Measurements from ENCODE around the gene DCXR.
A peak's percentile ranks its signal among the peaks of the same experiment; 100 is the strongest.

The DCXR gene

DNA sequence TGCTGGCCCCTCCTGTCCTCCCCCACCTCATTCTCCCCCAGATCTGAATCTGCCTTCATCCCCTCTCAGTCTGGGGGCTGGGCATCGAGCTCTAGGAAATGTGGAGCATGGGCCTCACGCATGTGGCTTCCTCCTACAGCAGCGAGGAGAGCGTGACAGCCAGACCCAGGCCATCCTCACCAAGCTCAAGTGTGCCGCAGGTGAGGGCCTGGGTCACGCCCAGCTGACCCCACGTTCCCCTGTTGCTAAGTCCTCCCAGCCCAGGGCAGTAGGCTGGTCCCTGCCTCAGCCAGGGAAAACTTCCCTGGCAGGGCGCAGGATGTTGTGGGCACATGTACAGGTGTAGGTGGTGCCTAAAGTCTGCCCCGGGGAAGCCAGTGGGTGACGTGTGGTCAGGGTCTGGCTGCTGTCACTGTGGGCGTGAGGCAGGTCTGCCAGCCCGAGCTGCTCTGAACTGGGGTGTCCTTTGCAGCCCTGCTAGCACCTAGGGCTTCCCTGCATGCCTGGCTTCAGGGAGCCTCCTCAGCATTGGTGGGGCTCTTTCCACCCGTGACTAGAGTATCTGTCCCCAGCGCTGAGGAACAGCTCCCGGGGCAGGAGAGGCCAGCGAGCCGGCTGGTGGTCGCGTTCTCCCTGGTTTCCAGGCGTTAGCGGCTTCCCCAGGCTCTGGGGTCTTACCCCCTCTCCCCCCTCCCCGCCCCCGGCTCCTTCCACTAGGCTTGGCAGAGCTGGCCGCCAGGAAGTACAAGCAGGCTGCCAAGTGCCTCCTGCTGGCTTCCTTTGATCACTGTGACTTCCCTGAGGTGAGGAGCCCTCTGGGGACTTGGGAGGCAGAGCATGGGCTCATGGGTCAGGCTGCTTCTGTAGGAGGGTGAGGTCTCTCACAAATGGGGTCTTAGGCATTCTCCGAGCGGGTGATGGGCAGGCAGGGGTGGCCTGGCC, 17.8 kb upstream of the DCXR start:
- no peak for DNase-seq (ENCODE audit: low spot score)

DNA sequence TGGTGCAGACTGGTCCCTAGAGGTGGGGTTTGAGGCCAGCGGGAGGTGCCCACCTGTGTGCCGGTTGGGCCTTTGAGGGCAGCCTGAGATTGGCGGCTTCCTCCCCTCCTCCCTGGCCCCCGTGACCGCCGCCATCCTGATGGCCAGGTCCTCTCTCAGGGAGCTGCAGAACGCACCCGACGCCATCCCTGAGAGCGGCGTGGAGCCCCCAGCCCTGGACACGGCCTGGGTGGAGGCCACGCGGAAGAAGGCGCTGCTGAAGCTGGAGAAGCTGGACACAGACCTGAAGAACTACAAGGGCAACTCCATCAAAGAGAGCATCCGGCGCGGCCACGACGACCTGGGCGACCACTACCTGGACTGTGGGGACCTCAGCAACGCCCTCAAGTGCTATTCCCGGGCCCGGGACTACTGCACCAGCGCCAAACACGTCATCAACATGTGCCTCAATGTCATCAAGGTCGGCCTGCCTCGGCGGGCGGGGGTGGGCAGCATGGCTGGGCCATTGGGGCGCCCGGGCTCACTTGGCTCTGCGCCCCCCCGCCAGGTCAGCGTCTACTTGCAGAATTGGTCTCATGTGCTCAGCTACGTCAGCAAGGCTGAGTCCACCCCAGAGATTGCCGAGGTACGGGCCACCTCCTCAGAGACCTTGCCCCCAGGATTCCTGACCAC, 17.0 kb upstream of the DCXR start:
- DNase-seq (ENCODE audit: low spot score) = no peak

DNA sequence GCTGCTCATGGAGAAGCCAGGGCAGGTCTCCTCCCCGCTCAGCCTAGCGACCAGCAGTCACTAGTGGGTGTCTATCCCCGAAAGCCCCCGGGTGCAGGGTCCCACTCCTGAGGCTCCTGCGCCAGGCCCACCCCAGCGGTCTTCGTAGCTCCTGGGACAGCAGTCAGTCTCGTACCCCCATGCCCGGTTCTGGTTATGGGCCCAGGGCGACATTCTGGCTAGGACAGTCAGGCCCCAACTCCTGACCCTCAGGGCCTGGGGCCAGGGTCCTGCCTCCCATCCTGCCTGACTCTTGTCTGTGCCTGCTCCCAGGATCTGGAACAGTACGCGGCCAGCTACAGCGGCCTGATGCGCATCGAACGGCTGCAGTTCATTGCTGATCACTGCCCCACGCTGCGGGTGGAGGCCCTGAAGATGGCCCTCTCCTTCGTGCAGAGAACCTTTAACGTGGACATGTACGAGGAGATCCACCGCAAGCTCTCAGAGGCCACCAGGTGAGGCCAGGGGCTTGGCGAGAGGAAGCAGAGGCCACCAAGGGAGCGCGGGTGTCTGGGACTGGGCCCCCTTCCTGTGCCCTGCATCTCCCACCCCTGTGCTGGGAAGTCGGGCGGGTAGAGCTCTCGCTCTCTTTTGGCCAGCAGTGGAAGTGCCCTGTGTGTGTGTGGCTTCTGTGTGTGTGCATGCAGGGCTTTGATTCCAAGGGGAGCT, 16.2 kb upstream of the DCXR start:
- no peak for DNase-seq (ENCODE audit: low spot score)

DNA sequence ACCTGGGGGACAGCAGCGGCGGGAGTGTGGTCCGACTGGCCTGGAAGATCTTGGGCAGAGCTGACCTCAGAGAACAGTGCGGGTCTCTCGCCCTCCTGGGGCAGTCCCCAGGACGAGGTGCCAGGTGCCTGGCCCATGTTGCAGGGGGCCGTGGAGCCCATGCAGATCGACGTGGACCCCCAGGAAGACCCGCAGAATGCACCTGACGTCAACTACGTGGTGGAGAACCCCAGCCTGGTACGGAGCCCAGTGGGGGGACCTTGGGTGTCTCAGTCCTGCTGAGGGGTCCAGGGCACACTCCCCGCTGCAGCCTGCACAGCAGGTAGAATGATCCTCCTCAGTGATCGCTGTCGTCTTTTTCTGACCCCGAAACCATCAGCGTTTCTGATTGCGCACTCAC, 15.6 kb upstream of the DCXR start:
- DNase-seq (ENCODE audit: low spot score) = no peak

DNA sequence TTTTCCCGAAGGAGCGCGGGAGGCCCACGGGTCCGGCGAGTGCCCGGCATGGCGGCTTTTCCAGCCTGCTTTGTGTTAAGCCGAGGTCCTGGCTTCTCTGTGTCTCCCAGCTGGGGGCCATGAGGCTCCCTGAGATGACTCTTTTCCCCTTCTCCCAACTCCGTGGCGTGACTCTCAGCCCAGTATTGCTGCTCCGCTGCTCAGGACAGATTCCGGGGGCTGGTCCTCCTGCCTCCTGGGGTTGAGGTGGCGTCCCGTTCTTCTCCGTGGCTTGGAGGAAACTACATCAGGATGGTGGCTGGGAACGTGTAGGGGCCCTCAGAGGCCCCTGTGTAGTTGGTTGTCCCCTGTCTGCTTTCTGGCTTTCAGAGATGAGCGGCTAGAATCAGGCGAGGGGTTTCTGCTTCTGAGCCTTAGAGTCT, 15.2 kb upstream of the DCXR start:
- peak; percentile 22 for DNase-seq (ENCODE audit: low spot score)

DNA sequence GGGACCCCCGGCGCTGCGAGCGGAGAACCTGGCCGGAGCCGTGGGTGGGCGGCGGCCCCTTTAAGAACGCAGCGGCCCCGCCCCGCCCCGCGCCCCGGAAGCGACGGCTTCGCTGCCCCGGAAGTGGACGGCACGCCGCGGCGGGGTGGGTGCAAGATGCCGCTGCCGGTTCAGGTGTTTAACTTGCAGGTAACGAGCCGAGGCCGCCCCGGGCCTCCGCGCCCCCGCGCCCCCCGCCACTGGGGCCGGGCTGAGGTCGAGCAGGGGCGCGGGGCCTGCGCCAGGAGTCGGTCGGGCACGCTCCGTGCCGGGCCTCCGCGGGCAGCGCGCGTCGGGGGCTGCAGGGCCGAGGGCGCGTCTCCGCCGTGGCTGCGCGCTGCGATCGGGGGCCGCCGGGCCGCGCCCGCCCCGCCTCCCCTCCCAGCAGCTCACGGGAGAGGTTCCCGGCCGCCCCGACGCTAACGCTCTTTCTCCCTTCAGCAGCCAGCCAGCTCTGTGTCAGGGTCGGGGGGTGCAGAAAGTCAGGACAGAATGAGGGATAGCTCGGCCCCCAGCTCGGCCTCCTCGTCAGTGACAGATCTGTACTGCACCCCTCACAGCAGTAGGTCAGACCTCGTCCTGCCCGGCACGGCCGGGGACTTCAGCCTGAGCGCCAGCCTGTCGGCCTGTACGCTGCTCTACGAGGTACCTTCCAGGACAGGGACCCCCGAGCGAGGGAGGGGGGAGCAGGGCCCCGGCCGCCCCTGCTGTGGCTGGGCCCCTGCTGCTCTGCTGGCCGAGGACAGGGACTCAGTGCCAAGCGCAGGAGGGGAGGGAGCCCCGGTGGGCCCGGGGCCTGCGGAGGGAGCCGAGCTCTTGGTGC, 14.5 kb upstream of the DCXR start, which contains the start of the genes GPS1 and RFNG:
Gene GPS1, plus strand, starts transcription at position 123 of the 862 bp plus-strand sequence. Its CDS starts 34 bp downstream, at position 157.
Gene RFNG, minus strand, starts transcription at position 36 of the 862 bp plus-strand sequence. CDS start 45 bp downstream, outside the sequence.
- DNase-seq (ENCODE audit: low spot score) = peak; percentile 84

DNA sequence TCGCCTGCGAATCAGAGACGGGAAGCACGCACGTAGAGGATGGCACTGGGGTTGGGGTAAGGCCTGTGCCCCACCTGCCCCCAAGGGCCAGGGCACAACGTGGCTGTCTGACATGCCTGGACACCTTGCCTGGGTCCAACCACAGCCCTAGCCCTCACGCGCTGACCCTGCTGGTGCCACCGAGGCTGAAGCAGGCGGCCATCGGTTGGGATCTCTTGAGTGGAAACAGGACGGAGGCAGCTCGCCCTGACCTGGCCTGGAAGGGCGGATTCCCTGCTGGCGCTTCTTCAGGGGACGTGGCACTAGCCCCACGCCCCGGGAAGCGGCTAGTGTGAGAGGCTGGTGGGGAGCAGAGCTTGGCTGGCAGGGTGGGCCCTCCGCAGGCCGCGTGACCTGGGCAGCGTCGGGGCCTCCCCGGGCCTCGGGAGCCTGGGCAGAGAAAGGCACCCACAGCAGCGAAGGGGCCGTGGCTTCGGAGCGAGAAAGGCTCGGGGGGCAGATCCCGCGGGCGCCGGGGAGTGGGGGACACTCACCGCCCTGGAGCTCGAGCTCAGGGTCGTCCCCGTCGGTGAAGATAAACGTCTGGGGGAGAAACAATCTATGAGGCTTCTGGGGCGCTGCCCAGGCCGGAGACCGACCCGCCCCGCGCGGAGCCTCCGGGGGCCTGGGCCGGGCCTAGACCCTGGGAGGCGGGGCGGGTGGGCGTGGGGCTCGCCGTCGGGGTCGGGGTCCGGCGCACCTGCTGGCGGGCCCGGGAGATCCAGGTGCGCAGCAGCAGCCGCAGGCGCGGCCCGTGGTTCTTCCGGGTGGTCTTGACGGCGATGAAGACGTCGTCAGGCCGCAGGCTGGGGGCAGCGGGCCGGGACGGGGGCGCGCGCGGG, 13.5 kb upstream of the DCXR start:
- peak; percentile 39 for DNase-seq (ENCODE audit: low spot score)

DNA sequence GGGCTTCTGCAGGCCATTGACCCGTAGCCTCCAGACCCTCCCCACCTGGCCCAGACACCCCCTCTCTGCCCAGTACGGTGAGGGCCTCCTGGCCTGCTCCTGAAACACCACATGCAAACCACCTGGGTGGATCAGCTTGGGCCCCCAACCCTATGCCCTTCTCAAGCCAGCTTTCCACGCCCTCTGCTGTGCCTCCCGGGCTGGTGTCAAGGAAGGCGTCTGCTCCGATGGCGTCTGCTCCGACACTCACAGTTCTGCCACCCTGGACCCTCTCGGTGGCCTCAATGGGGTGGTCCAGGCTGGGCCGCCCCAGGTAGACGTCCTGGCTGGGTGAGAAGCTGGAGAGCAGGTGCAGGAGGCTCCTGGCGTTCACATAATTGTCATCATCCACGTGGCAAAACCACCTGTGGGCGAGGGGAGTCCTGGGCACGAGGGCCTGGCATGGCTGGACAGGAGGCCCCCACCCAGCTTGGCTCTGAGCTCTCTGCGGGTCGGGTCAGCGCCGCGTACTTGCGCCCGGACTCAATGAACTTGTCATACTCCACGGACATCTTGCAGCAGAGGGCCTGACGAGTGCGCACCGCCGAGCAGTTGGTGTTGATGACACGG, 12.8 kb upstream of the DCXR start:
- no peak for DNase-seq (ENCODE audit: low spot score)

DNA sequence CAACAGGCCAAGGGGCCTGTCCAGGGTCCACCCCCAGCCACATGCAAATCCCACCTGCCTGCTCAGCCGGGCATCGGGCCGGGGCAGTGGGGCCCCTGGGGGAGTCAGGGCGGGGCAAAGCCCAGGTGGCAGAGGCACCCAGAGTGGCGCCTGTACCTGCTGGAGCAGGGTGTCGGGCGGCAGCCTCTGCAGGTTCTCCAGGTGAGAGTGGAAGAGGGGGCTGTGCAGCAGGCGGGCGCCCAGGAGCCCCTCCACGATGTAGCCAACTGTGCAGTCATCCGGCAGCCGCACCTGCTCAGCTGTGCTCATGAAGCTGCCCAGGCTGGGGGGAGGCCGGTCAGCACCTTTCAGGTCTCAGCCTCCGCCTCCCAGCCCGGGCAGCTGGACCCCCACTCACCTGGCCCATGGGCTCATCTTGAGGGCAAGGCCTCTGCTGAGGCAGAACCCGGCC, 12.0 kb upstream of the DCXR start:
- no peak for DNase-seq (ENCODE audit: low spot score)

DNA sequence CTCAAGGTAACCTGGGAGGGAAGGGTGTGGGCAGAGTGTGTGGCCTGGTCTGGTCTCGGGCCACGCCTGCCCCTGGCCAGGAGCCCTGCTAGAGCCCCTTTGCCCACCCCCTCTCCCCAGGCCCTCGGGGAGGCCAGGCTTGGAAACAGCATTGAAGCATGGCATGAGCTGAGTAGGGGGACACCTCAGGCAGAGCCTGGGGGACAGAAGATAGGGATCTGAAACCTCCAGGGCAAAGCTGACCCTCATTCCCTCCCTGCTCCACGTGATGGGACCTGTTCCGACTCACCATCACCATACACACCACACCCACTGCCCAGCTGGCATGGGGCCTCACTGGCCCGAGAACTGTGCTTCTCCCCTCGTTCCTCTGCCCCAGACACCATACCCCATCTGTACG, 11.6 kb upstream of the DCXR start:
- no peak for DNase-seq (ENCODE audit: low spot score)

DNA sequence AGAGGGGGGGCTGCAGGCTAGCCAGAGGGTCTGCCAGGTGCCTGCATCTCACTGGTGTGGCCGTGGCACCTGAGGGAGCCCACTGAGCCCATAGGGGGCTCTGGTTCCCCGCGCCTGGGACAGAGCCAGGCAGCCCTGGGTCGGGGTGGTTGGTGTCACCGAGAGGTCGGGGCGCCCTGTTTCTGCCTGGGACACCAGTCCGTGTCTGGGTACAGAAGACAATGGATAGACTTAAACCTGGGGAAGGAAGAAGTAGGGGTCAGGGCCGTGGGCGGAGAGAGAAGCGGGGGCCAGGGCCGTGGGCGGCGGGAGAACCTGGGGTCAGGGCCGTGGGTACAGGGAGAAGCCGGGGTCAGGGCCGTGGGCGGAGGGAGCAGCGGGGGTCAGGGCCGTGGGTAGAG, 11.1 kb upstream of the DCXR start:
- no peak for DNase-seq (ENCODE audit: low spot score)

DNA sequence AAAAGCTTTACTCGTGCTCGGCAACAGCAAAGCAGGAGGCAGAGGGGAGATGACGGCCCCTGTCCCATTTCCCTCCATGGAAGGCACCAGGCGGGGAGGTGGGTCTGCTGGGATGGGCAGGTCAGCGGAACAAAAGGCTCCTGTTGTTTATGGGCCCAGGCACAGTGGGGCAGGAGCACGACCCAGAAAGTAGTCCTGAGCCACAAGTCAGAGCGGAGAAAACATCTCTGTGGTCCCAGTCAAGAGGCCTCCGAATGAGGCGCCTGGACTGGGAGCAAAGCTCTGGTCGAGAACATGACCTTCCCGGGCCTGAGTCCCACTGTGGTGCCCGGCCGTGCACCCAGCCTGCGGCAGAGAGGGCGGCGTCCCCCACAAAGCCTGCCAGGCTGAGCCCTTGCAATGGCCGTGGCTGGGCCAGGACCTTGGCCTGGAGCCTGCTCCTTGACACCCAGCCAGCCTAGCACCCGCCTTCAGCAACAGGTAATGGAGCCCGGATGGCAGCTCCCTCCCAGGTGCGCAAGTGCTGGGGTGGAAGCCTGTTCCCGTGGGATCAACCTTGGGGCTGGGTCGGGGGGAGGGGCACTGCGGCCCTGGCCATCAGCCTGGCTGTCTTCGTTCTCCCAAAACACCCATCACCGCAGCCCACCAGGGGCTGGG, 10.5 kb upstream of the DCXR start:
- DNase-seq (ENCODE audit: low spot score) = no peak

DNA sequence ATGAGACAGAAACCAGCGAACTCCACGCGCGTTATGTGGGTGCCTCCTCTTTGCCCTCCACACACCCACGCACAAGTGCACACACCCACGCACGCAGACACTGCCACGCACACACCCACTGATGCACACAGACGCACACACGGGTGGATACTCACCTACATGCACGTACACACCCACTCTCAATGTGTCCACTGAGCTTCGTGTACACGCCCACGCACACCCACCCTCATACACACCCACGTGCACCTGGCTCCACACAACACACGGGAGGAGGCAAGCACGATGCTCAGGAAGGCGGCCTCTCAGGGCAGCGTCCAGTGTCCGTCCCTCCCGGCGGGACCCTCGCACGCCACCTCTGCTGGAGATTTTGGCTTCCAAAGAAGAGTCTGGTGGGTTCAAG, 9.9 kb upstream of the DCXR start:
- no peak for DNase-seq (ENCODE audit: low spot score)

DNA sequence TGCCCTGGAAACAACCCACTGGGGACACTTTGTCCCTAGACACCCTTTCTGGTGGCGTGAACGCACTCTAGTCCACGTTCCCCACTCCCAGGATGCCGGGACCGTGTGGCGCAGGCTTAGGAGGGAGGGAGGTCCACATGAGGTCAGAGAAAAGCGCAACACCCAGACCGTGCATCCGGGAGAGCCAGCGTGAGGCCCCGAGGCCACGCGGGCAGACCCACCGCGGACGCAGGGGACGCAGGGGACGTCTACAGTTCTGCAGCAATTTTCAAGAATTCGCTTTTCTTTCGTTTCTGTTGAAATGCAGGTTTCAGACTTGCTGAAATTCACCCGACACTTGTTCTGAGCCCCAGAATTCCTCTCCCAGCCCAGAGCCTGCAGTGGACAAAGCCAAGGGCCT, 9.4 kb upstream of the DCXR start:
- DNase-seq (ENCODE audit: low spot score) = no peak

DNA sequence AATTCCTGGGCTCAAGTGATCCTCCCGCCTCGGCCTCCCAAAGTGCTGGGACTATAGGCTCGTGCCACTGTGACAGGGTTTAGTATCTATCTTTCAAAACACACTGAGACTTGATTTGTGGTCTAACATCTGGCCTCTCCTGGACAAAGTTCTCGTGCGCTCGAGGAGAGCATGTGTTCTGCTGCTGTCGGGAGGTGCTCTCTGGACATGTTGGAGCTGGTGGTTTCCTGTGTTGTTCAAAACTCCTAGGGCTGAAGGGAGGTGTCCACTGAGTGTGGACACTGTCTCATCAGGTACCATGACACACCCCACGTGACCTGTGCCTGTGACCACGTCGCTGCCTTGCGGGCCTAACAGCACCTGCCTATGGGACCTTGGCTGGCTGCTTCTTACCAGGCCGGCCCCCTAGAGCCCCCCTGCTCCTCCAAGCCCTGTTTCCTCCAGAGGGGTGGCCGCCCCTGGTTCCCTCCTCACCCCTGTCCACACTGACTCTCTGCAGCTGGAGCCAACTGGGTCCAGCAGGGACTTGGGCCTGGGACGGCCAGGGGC, 8.5 kb upstream of the DCXR start:
- no peak for DNase-seq (ENCODE audit: low spot score)

DNA sequence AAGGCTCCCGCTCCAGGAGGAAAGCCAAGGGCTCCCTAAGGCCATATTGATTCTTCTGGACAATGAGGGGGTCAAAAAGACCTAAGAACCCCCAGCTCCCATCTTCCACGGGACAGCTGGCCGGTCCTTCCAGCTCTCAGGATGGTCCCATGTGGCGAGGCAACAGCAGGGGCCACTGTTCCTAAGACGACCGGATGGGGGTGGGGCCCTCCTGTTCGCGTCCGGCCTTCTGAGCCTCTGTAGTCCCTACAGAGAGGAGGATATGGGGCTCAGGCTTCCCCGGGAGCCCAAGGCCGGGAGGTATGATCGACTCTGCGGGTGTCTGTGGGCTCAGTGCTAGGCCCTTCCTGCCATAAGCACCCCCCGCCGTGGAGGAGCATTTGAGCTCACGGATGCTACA, 6.0 kb upstream of the DCXR start:
- no peak for DNase-seq (ENCODE audit: low spot score)

DNA sequence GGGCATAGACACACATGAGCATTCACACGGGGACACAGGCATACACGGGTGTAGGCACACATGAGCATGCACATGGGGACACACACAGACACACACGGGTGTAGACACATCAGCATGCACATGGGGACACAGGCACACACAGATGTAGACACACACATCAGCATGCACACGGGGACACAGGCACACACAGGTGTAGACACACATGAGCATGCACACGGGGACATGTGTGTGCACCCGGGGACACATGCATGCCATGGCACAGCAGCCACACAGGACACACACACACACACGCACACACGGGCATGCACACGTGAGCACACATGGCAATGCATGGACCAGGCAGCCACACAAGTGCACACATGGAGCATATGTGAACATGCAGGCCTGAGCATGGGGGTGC, 5.2 kb upstream of the DCXR start:
- DNase-seq (ENCODE audit: low spot score) = no peak

DNA sequence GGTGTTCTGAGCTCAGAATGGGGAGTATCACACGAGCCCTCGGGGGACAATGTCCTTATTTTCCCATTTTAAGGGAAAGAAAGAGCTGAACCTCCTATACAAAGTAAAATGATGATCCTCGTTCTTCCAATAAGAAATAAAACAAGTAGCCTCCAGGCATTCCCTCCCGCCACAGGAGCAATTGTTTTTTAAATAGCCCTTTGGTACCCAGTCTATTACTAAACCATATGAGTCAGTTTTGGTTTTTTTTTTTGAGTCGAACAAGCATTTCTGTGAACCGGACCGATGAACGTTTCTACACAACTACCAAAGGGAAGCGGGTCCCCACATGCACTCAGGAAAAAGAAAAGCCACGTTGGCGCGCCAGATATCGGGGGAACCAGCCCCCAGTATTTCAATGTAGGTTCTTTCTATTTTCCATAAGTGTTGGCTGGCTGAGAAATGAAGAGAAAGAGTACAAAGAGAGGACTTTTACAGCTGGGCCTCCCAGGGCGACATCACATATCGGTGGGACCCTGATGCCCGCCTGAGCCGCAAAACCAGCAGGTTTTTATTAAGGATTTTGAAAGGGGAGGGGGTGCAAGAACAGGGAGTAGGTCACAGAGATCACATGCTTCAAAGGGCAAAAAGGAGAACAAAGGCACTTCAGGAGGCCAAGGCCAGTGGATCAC, 3.8 kb upstream of the DCXR start:
- no peak for DNase-seq (ENCODE audit: low spot score)
